Keratinocyte (primary cell): ENCODE results near the gene SMIM24. TPM values are rescaled to one million over a fixed set of nuclear protein-coding genes. Genes with fewer than 3 reads are reported as not detected.
"Not testable (repeated sequence)": the region's sequence is repeated elsewhere in the genome, so short reads cannot be mapped to it uniquely, and the experiment has no call there.

Experiments used
- DNase-seq: peaks from one replicate; pipeline ENCODE4 v3.0.0-alpha.2; 2011; ENCODE audit warnings: low read depth, missing footprints, low spot score
- FAIRE-seq: peaks from 2 replicates; lab custom pipeline; 2011; peaks lifted over from hg19 to GRCh38; lab: Jason Lieb, UNC
- H2AFZ ChIP-seq: 2 replicates; pipeline ENCODE4 v1.6.0; 2012; ENCODE audit warnings: low read length, control low read depth, inconsistent platforms; ENCODE audit not compliant: control insufficient read depth
- H3K27ac ChIP-seq: 2 replicates; pipeline ENCODE4 v1.5.1; 2011; ENCODE audit warnings: low read length; ENCODE audit not compliant: control insufficient read depth, insufficient read depth
- H3K27me3 ChIP-seq: 3 replicates; pipeline ENCODE4 v1.6.0; 2011; ENCODE audit warnings: low read length; ENCODE audit not compliant: control insufficient read depth, insufficient read depth; ENCODE audit errors: extremely low read depth
- H3K36me3 ChIP-seq, 2 experiments: 2 replicates in 1 of 2; 3 replicates in 1 of 2; pipeline ENCODE4 v1.5.1; 2011; ENCODE audit warnings: low read length in 2 of 2, mild to moderate bottlenecking in 1 of 2; ENCODE audit not compliant: control insufficient read depth in 2 of 2, insufficient read depth in 2 of 2; ENCODE audit errors: extremely low read depth in 1 of 2
- H3K4me1 ChIP-seq: 3 replicates; pipeline ENCODE4 v1.5.1; 2011; ENCODE audit warnings: low read length; ENCODE audit not compliant: control insufficient read depth, insufficient read depth; ENCODE audit errors: extremely low read depth
- H3K4me2 ChIP-seq: 3 replicates; pipeline ENCODE4 v1.6.0; 2011; ENCODE audit warnings: low read depth, low read length; ENCODE audit not compliant: control insufficient read depth, insufficient read depth; ENCODE audit errors: extremely low read depth
- H3K4me3 ChIP-seq, 3 experiments: fragments of 200-600 bp in 1 of 3; sonication (generic) in 1 of 3; 2 replicates in 2 of 3; 3 replicates in 1 of 3; pipeline ENCODE4 v1.5.1; 2011 to 2016; ENCODE audit warnings: low read length in 3 of 3, mild to moderate bottlenecking in 3 of 3, control low read depth in 2 of 3, inconsistent platforms in 1 of 3, low read depth in 1 of 3, mixed read lengths in 1 of 3, mixed run types in 1 of 3, moderate library complexity in 1 of 3; ENCODE audit not compliant: control insufficient read depth in 2 of 3, insufficient read depth in 2 of 3; ENCODE audit errors: extremely low read depth in 1 of 3
- H3K79me2 ChIP-seq: 2 replicates; pipeline ENCODE4 v1.6.0; 2012; ENCODE audit warnings: low read length; ENCODE audit not compliant: control insufficient read depth, insufficient read depth
- H3K9ac ChIP-seq: 3 replicates; pipeline ENCODE4 v1.6.0; 2011; ENCODE audit warnings: low read length; ENCODE audit not compliant: control insufficient read depth, insufficient read depth; ENCODE audit errors: extremely low read depth
- H3K9me1 ChIP-seq: 3 replicates; pipeline ENCODE4 v1.6.0; 2011; ENCODE audit warnings: low read length; ENCODE audit not compliant: control insufficient read depth, insufficient read depth; ENCODE audit errors: extremely low read depth
- H3K9me3 ChIP-seq: 2 replicates; pipeline ENCODE4 v1.5.1; 2012; ENCODE audit warnings: low read depth, low read length; ENCODE audit not compliant: control insufficient read depth
- H4K20me1 ChIP-seq: 3 replicates; pipeline ENCODE4 v1.6.0; 2011; ENCODE audit warnings: low read length; ENCODE audit not compliant: control insufficient read depth, insufficient read depth; ENCODE audit errors: extremely low read depth
- CTCF ChIP-seq, 3 experiments: IDR thresholded peaks in 1 of 3; conservative IDR thresholded peaks in 1 of 3; optimal IDR thresholded peaks in 1 of 3; 2 replicates in 2 of 3; 3 replicates in 1 of 3; pipeline versions ENCODE3 to v1.5.1; 2011; ENCODE audit warnings: low read length in 3 of 3, mild to moderate bottlenecking in 3 of 3, moderate library complexity in 2 of 3, control low read depth in 1 of 3, inconsistent platforms in 1 of 3; ENCODE audit not compliant: insufficient read depth in 2 of 3; ENCODE audit errors: extremely low read depth in 1 of 3
- EZH2 ChIP-seq: IDR thresholded peaks from one replicate; pipeline ENCODE4 v1.6.1; 2012; ENCODE audit warnings: inconsistent platforms, mild to moderate bottlenecking, low read length, moderate library complexity
- dilution Hi-C: fragments of 300-500 bp; cut with MboI; formaldehyde crosslinking; loops from one replicate; pipeline ENCODE4 v1.7.0; 2020; ENCODE audit warnings: low sequenced_read_pairs; ENCODE audit not compliant: extremely low pct_ligation_motif_present
- polyA plus RNA-seq, 5 experiments: library from polyadenylated mRNA; depleted of rRNA in 3 of 5; stranded (reverse) in 3 of 5; stranded (forward) in 1 of 5; unstranded in 1 of 5; fragments of >200 nt; gene quantifications; 1 replicate in 1 of 5; 2 replicates in 3 of 5; 3 replicates in 1 of 5; pipeline versions ENCODE4 v1.2.1 to v1.2.3, GENCODE V29; 2011 to 2012; ENCODE audit warnings: missing spikeins in 2 of 5, low read depth in 1 of 5, low replicate concordance in 1 of 5

Gene SMIM24
- polyA plus RNA-seq, 1 donor (not counting 4 experiments of a cell fraction or from before 2014, with no cell fraction given): not detected

DNA sequence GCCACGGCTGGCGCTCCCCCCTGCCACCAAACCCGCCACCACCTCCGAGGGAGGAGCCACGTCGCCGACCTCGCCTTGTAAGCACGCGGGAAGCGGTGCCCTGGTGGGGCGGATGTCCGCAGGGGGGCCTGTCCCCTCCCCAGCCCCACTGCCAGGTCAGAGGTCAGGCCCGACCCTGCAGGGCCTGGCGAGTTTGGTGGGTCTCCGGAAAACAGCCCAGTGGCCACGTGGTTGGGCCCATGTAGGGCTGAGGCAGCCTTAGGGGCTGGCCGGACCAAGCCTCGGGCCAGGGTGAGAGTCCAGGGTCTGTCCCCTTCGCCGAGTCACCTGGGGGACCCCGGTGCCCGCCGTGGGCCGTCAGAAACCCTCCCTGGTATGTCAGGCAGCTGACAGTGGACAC lies 26.5 kb downstream of the SMIM24 start:
- Histone ChIP-seq H3K27ac (no peak overlapping the region), H3K9me1 (no peaks in the 10 kb centered on the region), H3K4me3 (no peak overlapping the region), H3K9ac (no peak overlapping the region), H2AFZ (no peak overlapping the region), H3K9me3 (no peaks in the 10 kb centered on the region), H4K20me1 (no peaks in the 10 kb centered on the region), H3K36me3 (peaks cover 20 to 36% of the 10 kb centered on the region in 2 experiments), H3K4me2 (no peak overlapping the region), H3K79me2 (peaks cover 5% of the 10 kb centered on the region), H3K4me1 (peaks cover 9% of the 10 kb centered on the region), H3K27me3 (no peaks in the 10 kb centered on the region)
- DNase-seq: no peak
- dilution Hi-C loops: no loop called here
- FAIRE-seq: no peak
- TF ChIP-seq EZH2 (no peak), CTCF (optimal IDR thresholded peaks at IDR 0.05 in 1 of 3, IDR thresholded peaks at IDR 0.05 in 1 of 3, conservative IDR thresholded peaks at IDR 0.05 in 1 of 3; ENCODE audit: extremely low read depth in 1 of 3, insufficient read depth in 2 of 3, low read length in 3 of 3) (no peak)

DNA sequence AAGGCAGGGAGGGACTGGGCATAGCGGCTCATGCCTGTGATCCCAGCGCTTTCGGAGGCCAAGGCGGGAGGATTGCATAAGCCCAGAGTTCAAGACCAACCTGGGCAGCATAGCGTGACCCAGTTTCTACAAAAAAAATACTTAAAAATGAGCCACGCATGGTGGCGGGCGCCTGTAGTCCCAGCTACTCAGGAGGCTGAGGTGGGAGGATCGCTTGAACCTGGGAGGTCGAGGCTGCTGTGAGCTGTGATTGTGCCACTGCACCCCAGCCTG lies 27.4 kb downstream of the SMIM24 start:
- DNase-seq, H3K9me3 ChIP-seq, FAIRE-seq, dilution Hi-C loops, H4K20me1 ChIP-seq, H2AFZ ChIP-seq, H3K9me1 ChIP-seq, H3K4me1 ChIP-seq, H3K27ac ChIP-seq, H3K4me2 ChIP-seq, H3K27me3 ChIP-seq, H3K79me2 ChIP-seq, H3K4me3 ChIP-seq, H3K9ac ChIP-seq: not testable (repeated sequence)
- peaks cover 21 to 36% of the 10 kb centered on the region in 2 experiments for H3K36me3 ChIP-seq

- Histone ChIP-seq H3K4me1 (peaks cover 9% of the 10 kb centered on the region), H3K9ac (no peak overlapping the region), H3K4me3 (no peak overlapping the region), H3K4me2 (no peak overlapping the region), H3K9me1 (no peaks in the 10 kb centered on the region), H3K79me2 (peaks cover 5% of the 10 kb centered on the region), H3K27me3 (no peaks in the 10 kb centered on the region), H2AFZ (no peak overlapping the region), H3K9me3 (no peaks in the 10 kb centered on the region), H4K20me1 (no peaks in the 10 kb centered on the region), H3K36me3 (peaks cover 21 to 38% of the 10 kb centered on the region in 2 experiments), H3K27ac (no peak overlapping the region)
- TF ChIP-seq CTCF (optimal IDR thresholded peaks at IDR 0.05 in 1 of 3, IDR thresholded peaks at IDR 0.05 in 1 of 3, conservative IDR thresholded peaks at IDR 0.05 in 1 of 3; ENCODE audit: extremely low read depth in 1 of 3, insufficient read depth in 2 of 3, low read length in 3 of 3) (no peak), EZH2 (no peak)
- dilution Hi-C loops: no loop called here
- no peak for FAIRE-seq
- DNase-seq: no peak
Observed at GRCh38 chr19:3452171-3452941, 28.0 kb downstream of the SMIM24 start.
